Measurements from ENCODE around the gene PDCD4.
"Not testable (repeated sequence)": the region's sequence is repeated elsewhere in the genome, so short reads cannot be mapped to it uniquely, and the experiment has no call there.

DNA sequence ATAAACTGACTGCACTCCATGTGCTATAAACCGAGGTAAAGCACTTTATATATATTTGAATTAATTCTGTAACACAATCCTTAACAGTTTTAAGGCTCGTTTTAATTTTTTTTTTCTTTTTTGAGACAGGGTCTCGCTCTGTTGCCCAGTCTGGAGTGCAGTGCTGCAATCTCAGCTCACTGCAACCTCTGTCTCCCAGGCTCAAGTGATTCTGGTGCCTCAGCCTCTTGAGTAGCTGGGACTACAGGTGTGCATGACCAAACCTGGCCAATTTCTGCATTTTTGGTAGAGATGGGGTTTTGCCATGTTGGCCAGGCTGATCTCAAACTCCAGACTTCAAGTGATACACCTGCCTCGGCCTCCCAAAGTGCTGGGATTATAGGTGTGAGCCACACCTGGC lies 43.9 kb downstream of the PDCD4 start:
- TF ChIP-seq, protein P1, sequence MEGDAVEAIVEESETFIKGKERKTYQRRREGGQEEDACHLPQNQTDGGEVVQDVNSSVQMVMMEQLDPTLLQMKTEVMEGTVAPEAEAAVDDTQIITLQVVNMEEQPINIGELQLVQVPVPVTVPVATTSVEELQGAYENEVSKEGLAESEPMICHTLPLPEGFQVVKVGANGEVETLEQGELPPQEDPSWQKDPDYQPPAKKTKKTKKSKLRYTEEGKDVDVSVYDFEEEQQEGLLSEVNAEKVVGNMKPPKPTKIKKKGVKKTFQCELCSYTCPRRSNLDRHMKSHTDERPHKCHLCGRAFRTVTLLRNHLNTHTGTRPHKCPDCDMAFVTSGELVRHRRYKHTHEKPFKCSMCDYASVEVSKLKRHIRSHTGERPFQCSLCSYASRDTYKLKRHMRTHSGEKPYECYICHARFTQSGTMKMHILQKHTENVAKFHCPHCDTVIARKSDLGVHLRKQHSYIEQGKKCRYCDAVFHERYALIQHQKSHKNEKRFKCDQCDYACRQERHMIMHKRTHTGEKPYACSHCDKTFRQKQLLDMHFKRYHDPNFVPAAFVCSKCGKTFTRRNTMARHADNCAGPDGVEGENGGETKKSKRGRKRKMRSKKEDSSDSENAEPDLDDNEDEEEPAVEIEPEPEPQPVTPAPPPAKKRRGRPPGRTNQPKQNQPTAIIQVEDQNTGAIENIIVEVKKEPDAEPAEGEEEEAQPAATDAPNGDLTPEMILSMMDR (IDR thresholded peaks at IDR 0.05), result not testable (repeated sequence)
- not testable (repeated sequence) for TF ChIP-seq POLR2A (IDR thresholded peaks at IDR 0.05)

All from upper lobe of left lung (tissue), 4 donors.